Upper lobe of left lung (tissue), 6 donors: ENCODE data around the gene TMEM97. TPM values are rescaled to one million over a fixed set of nuclear protein-coding genes. Genes with fewer than 3 reads are reported as not detected.

Source experiments
- ATAC-seq, 2 donors: fragments of 200-7000 bp; cut with Tn5 transposase; one replicate each; pipeline ENCODE4 v1.9.1; 2022; ENCODE audit warnings: mild to moderate bottlenecking in 2 of 2, moderate library complexity in 2 of 2; ENCODE audit not compliant: low FRiP score in 2 of 2
- DNase-seq, 2 donors: peaks; one replicate each; pipeline ENCODE4 v3.0.0-alpha.2; 2019 to 2020
- H3K27ac ChIP-seq, 4 donors: fragments of 200-600 bp; sonication (generic); one replicate each; pipeline ENCODE4 v1.5.1; 2016 to 2019
- H3K27me3 ChIP-seq, 4 donors: fragments of 200-600 bp; sonication (generic); one replicate each; pipeline ENCODE4 v1.5.1; 2017 to 2019
- H3K36me3 ChIP-seq, 4 donors: fragments of 200-600 bp; sonication (generic); one replicate each; pipeline ENCODE4 v1.5.1; 2016 to 2019
- H3K4me1 ChIP-seq, 4 donors: fragments of 200-600 bp; sonication (generic); one replicate each; pipeline ENCODE4 v1.5.1; 2018 to 2019
- H3K4me3 ChIP-seq, 4 donors: fragments of 200-600 bp; sonication (generic); one replicate each; pipeline ENCODE4 v1.5.1; 2017 to 2019; ENCODE audit warnings: mild to moderate bottlenecking in 2 of 4, moderate library complexity in 1 of 4
- H3K9me3 ChIP-seq, 4 donors: fragments of 200-600 bp; sonication (generic); one replicate each; pipeline ENCODE4 v1.5.1; 2018 to 2019
- CTCF ChIP-seq, 6 experiments: fragments of 450-650 bp in 4 of 6; fragments of 200-600 bp in 2 of 6; sonication (generic) in 2 of 6; IDR thresholded peaks; one replicate each; pipeline ENCODE4 v1.5.1; 2016 to 2019; ENCODE audit warnings: antibody characterized with exemption in 6 of 6
- EP300 ChIP-seq, 4 donors: sonication (generic); formaldehyde crosslinking; IDR thresholded peaks; one replicate each; pipeline ENCODE4 v1.5.1; 2017; ENCODE audit warnings: antibody characterized with exemption in 4 of 4, control low read depth in 2 of 4
- POLR2A ChIP-seq, 4 donors: fragments of 450-650 bp; IDR thresholded peaks; one replicate each; pipeline ENCODE4 v1.5.1; 2016 to 2017; ENCODE audit warnings: antibody characterized with exemption in 4 of 4, mild to moderate bottlenecking in 2 of 4
- POLR2AphosphoS5 ChIP-seq, 2 donors: sonication (generic); formaldehyde crosslinking; IDR thresholded peaks; one replicate each; pipeline ENCODE4 v1.5.1; 2017; ENCODE audit warnings: antibody characterized with exemption in 2 of 2
- WGBS, 2 donors: methylation state at CpG; one replicate each; pipeline ENCODE4 v1.1.5; 2017 to 2018; 5-methylcytosine and 5-hydroxymethylcytosine counted together
- total RNA-seq, 6 donors: library from RNA; depleted of rRNA in 4 of 6; stranded (reverse); fragments of >200 nt in 4 of 6; gene quantifications; one replicate each; pipeline versions ENCODE4 v1.1.0 to v1.2.1, GENCODE V29; 2016 to 2021
- donor health status: DM: no; HTN: no; CAD: no; lungs with moderate emphysema.
- donor health status: DM: no; HTN: yes; CAD: no; lungs with severe emphysema.

Gene TMEM97
- total RNA-seq, 6 donors from 2014 or later, result 19.8 to 47.9 (median 37.6) TPM

DNA sequence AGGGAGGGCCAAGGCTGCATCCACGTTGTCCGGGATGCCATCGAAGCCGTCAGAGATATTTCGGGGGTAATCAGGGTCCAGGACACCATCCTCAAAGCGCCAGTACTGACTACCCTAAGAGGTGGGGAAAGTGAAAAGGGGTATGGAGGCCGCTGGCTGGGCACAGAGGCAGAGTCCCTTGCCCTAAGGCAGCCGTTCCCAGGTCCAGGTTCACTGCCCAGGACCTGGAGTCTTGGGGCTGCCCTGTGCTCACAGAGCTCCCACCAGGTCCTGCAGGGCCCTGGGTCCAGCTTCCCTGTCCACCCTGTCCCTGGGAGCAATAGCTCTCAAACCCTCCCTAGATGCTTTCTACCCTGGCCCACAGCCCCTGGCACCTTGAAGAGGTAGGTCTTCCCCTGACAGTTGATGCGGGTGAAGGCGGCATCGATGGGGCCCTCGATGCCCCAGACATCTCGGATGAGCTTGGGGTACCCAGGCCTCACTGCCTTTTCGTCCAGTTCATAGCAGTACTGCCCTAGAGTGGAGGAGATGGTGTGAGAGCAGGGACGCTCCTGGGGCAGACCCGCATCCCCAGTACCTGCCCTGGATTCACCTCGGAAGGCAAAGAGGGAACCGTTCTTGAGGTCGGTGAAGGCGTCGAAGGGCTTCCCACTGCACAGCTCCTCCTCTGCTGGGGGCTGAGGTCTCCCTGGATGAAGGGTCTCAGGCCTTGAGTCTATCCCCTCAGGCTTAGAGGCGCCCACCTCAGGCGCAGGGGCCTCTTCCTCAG is 50.1 kb downstream of the TMEM97 start:
- TF ChIP-seq CTCF (IDR thresholded peaks at IDR 0.05) (no peak), POLR2AphosphoS5 (IDR thresholded peaks at IDR 0.05) (no peak), POLR2A (IDR thresholded peaks at IDR 0.05) (no peak), EP300 (IDR thresholded peaks at IDR 0.05) (no peak)
- no peak for ATAC-seq
- no peak for DNase-seq
- no peak overlapping the region for H3K27ac ChIP-seq
- H3K4me3 ChIP-seq, result no peak overlapping the region
- H3K36me3 ChIP-seq, result peaks cover 0 to 12% (median 9%) of the 10 kb centered on the region in 4 donors
- peaks cover 21 to 36% (median 32%) of the 10 kb centered on the region in 4 donors for H3K4me1 ChIP-seq
- 92% methylated on average over 13 to 23 of the region's 23 CpGs for WGBS, 2 donors
- peaks cover 0 to 8% (median 0%) of the 10 kb centered on the region in 4 donors for H3K27me3 ChIP-seq
- H3K9me3 ChIP-seq, result no peaks in the 10 kb centered on the region

- 38 to 73% methylated on average over 4 to 10 of the region's 10 CpGs for WGBS, 2 donors
- H3K36me3 ChIP-seq, result peaks cover 0 to 6% (median 4%) of the 10 kb centered on the region in 4 donors
- H3K9me3 ChIP-seq, result no peaks in the 10 kb centered on the region
- peaks cover 21 to 36% (median 32%) of the 10 kb centered on the region in 4 donors for H3K4me1 ChIP-seq
- no peak overlapping the region for H3K27ac ChIP-seq
- TF ChIP-seq EP300 (IDR thresholded peaks at IDR 0.05) (no peak), POLR2AphosphoS5 (IDR thresholded peaks at IDR 0.05) (no peak), POLR2A (IDR thresholded peaks at IDR 0.05) (no peak), CTCF (IDR thresholded peaks at IDR 0.05) (no peak)
- DNase-seq, result no peak
- H3K27me3 ChIP-seq, result peaks cover 0 to 8% (median 0%) of the 10 kb centered on the region in 4 donors
- no peak for ATAC-seq
- no peak overlapping the region for H3K4me3 ChIP-seq
Measured at GRCh38 chr17:28369684-28370034, 50.7 kb downstream of the TMEM97 start.

- no peak for TF ChIP-seq POLR2AphosphoS5 (IDR thresholded peaks at IDR 0.05)
- no peak for TF ChIP-seq CTCF (IDR thresholded peaks at IDR 0.05)
- no peak for TF ChIP-seq POLR2A (IDR thresholded peaks at IDR 0.05)
- TF ChIP-seq EP300 (IDR thresholded peaks at IDR 0.05), result no peak
- Histone ChIP-seq H3K9me3 (no peaks in the 10 kb centered on the region), H3K27me3 (peaks cover 0 to 8% (median 0%) of the 10 kb centered on the region in 4 donors), H3K4me3 (peak within 1 kb of the TSS in 3 of 4 donors; percentile 52 to 63 (median 55)), H3K36me3 (peaks cover 0 to under 1% (median 0%) of the 10 kb centered on the region in 4 donors), H3K27ac (peak within 1 kb of the TSS; percentile 1 to 67 (median 56)), H3K4me1 (peaks cover 21 to 36% (median 32%) of the 10 kb centered on the region in 4 donors)
- ATAC-seq (peak in 1 of 2 donors; percentile 39), DNase-seq (no peak)
- 24 to 27% methylated on average over 8 of the region's 8 CpGs for WGBS, 2 donors
Measured at GRCh38 chr17:28370035-28370743, 51.2 kb downstream of the TMEM97 start, which contains the start of gene VTN. VTN (minus strand) TSS chr17:28370307; CDS start chr17:28370203, 104 bp downstream.

GRCh38 chr17:28370744-28371103 is 51.7 kb downstream of the TMEM97 start:
- no peaks in the 10 kb centered on the region for H3K36me3 ChIP-seq
- no peak overlapping the region for H3K4me3 ChIP-seq
- no peaks in the 10 kb centered on the region for H3K9me3 ChIP-seq
- peaks cover 0 to 8% (median 0%) of the 10 kb centered on the region in 4 donors for H3K27me3 ChIP-seq
- peak overlapping the region; percentile 1 to 67 (median 56) for H3K27ac ChIP-seq
- WGBS, 2 donors, result 69 to 81% methylated on average over 1 of the region's 1 CpG
- H3K4me1 ChIP-seq, result peaks cover 21 to 36% (median 32%) of the 10 kb centered on the region in 4 donors
- ATAC-seq, result no peak
- no peak for TF ChIP-seq POLR2A (IDR thresholded peaks at IDR 0.05)
- DNase-seq, result no peak
